Activated T-helper 1 cell treated with Interleukin-2 at 50 U/mL for 16 hours (primary cell): Measurements from ENCODE around the gene CLDN9.

Experiments used
- DNase-seq: peaks from one replicate; pipeline ENCODE4 v3.0.0-alpha.2; 2020; ENCODE audit warnings: low read depth

The CLDN9 gene

GRCh38 chr16:2974319-2975056 lies 38.2 kb upstream of the CLDN9 start:
- no peak for DNase-seq

GRCh38 chr16:2975161-2975795 lies 37.4 kb upstream of the CLDN9 start:
- DNase-seq = no peak

GRCh38 chr16:2976201-2976600 lies 36.5 kb upstream of the CLDN9 start:
- DNase-seq = no peak

GRCh38 chr16:2976673-2977072 lies 36.0 kb upstream of the CLDN9 start:
- no peak for DNase-seq

- no peak for DNase-seq
Observed at GRCh38 chr16:2977440-2977839, 35.3 kb upstream of the CLDN9 start.

- DNase-seq = no peak
Observed at GRCh38 chr16:2979669-2980226, 33.0 kb upstream of the CLDN9 start.

- peak; percentile 95 for DNase-seq
Observed at GRCh38 chr16:2980227-2981176, 32.2 kb upstream of the CLDN9 start, which contains the start of gene PKMYT1. PKMYT1 (minus strand) TSS chr16:2980446; CDS start chr16:2979657, 789 bp downstream.

GRCh38 chr16:2981177-2981898 lies 31.4 kb upstream of the CLDN9 start:
- DNase-seq = no peak

GRCh38 chr16:2981899-2982250 lies 30.8 kb upstream of the CLDN9 start:
- no peak for DNase-seq

GRCh38 chr16:2982402-2982801 lies 30.3 kb upstream of the CLDN9 start:
- no peak for DNase-seq

- DNase-seq = peak; percentile 53
Observed at GRCh38 chr16:2983706-2984136, 29.0 kb upstream of the CLDN9 start.

- no peak for DNase-seq
Observed at GRCh38 chr16:2985462-2985861, 27.3 kb upstream of the CLDN9 start.

- no peak for DNase-seq
Observed at GRCh38 chr16:2985893-2986355, 26.8 kb upstream of the CLDN9 start.

- DNase-seq = no peak
Observed at GRCh38 chr16:2986623-2987188, 26.0 kb upstream of the CLDN9 start.

- DNase-seq = no peak
Observed at GRCh38 chr16:2987286-2987685, 25.4 kb upstream of the CLDN9 start.

- no peak for DNase-seq
Observed at GRCh38 chr16:2987833-2988232, 24.9 kb upstream of the CLDN9 start.

GRCh38 chr16:2988590-2989099 lies 24.1 kb upstream of the CLDN9 start:
- DNase-seq = no peak

GRCh38 chr16:2990891-2991290 lies 21.8 kb upstream of the CLDN9 start:
- no peak for DNase-seq

GRCh38 chr16:2991566-2992261 lies 21.0 kb upstream of the CLDN9 start:
- no peak for DNase-seq

- no peak for DNase-seq
Observed at GRCh38 chr16:2992383-2993081, 20.2 kb upstream of the CLDN9 start.
